Type B pancreatic cell (in vitro differentiated cells): ENCODE data around the gene RTN4IP1. TPM values are rescaled to one million over a fixed set of nuclear protein-coding genes. Genes with fewer than 3 reads are reported as not detected.
A peak's percentile ranks its signal among the peaks of the same experiment; 100 is the strongest.

ENCODE experiments used
- DNase-seq: peaks from one replicate; pipeline ENCODE4 v3.0.0; 2021; ENCODE audit warnings: mixed read lengths; ENCODE audit not compliant: unreplicated experiment; ENCODE audit errors: extremely low spot score
- H3K27ac Mint-ChIP-seq: 2 replicates; pipeline ENCODE4 v1.8.0; 2021; ENCODE audit warnings: mild to moderate bottlenecking, mixed read lengths
- H3K27me3 Mint-ChIP-seq: 2 replicates; pipeline ENCODE4 v1.8.0; 2021; ENCODE audit warnings: mixed read lengths
- H3K36me3 Mint-ChIP-seq: 2 replicates; pipeline ENCODE4 v1.8.0; 2021; ENCODE audit warnings: mixed read lengths
- H3K4me1 Mint-ChIP-seq: one replicate; pipeline ENCODE4 v1.8.0; 2021; ENCODE audit warnings: mixed read lengths; ENCODE audit not compliant: unreplicated experiment
- H3K4me3 Mint-ChIP-seq: 2 replicates; pipeline ENCODE4 v1.8.0; 2021; ENCODE audit warnings: mild to moderate bottlenecking, mixed read lengths
- H3K9me3 Mint-ChIP-seq: 2 replicates; pipeline ENCODE4 v1.8.0; 2021; ENCODE audit warnings: mixed read lengths
- total RNA-seq: library from RNA; stranded (reverse); gene quantifications from 2 replicates; pipeline ENCODE4 v1.2.1, GENCODE V29; 2021; ENCODE audit warnings: low replicate concordance
- TF ChIP-seq, protein P1 (sequence below): fragments of 200-600 bp; sonication (generic); conservative IDR thresholded peaks from 2 replicates; pipeline ENCODE4 v1.5.0; 2021; ENCODE audit warnings: antibody characterized with exemption, mild to moderate bottlenecking

The RTN4IP1 gene
- total RNA-seq, 1 donor from 2014 or later = 8.6 TPM

DNA sequence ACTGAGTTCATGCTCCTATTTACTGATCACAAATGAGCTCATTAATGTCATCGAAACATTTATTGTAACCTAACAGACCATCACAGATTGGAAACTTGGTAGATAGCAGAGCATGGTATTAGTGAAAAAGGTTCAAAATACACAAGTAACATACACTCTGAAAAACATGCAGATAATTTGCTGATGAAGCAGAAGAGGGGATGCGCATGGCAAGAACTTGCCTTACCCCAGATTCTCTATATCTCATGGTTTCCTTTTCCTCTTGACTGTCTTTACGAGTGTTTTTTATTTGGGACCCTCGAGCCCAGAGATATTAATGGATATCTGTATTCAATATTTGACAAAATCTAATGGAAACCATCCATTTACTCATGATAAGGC, 37.7 kb upstream of the RTN4IP1 start:
- no peak for DNase-seq
- H3K4me3 Mint-ChIP-seq = no peak overlapping the region
- no peak overlapping the region for H3K27ac Mint-ChIP-seq
- H3K4me1 Mint-ChIP-seq = peaks cover 4% of the 10 kb centered on the region
- peaks cover 21% of the 10 kb centered on the region for H3K36me3 Mint-ChIP-seq
- H3K27me3 Mint-ChIP-seq = no peaks in the 10 kb centered on the region
- TF ChIP-seq, protein P1, sequence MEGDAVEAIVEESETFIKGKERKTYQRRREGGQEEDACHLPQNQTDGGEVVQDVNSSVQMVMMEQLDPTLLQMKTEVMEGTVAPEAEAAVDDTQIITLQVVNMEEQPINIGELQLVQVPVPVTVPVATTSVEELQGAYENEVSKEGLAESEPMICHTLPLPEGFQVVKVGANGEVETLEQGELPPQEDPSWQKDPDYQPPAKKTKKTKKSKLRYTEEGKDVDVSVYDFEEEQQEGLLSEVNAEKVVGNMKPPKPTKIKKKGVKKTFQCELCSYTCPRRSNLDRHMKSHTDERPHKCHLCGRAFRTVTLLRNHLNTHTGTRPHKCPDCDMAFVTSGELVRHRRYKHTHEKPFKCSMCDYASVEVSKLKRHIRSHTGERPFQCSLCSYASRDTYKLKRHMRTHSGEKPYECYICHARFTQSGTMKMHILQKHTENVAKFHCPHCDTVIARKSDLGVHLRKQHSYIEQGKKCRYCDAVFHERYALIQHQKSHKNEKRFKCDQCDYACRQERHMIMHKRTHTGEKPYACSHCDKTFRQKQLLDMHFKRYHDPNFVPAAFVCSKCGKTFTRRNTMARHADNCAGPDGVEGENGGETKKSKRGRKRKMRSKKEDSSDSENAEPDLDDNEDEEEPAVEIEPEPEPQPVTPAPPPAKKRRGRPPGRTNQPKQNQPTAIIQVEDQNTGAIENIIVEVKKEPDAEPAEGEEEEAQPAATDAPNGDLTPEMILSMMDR = no peak
- no peaks in the 10 kb centered on the region for H3K9me3 Mint-ChIP-seq

DNA sequence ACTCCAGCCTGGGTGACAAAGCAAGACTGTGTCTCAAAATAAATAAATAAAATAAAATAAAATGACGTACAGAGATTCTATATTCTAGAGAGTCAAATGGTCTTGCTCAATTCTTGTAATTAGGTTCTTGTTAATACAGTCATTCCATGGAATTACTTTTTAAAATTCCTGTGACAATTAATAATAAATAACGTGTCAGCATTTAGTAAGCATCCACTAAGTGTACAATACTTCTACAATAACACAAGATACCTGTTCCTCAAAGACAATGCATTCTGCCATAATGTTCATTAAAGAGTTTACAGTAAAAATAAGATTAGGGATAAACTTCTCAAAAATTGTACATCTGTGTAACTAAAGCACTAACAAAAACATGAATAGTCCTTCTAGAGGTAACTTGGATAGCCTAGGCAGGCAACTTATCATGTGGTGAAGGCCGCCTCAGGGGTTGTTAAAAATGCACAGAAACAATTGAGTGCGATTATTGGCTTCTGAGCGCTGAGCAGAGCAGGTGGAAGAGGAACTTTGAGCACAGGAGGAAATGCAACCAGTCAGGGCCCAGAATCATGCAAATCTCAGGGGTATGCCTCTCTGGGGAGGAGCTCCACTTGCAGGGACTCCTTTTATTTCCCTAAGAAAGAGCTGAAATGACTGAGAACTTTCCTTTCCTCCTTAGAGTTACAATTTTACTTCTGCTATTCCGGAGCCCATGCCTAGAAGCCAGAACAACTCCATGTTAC, 37.2 kb upstream of the RTN4IP1 start:
- DNase-seq = no peak
- peaks cover 4% of the 10 kb centered on the region for H3K4me1 Mint-ChIP-seq
- H3K36me3 Mint-ChIP-seq = peaks cover 23% of the 10 kb centered on the region
- TF ChIP-seq, protein P1 = no peak
- no peaks in the 10 kb centered on the region for H3K9me3 Mint-ChIP-seq
- H3K27ac Mint-ChIP-seq = no peak overlapping the region
- no peak overlapping the region for H3K4me3 Mint-ChIP-seq
- H3K27me3 Mint-ChIP-seq = no peaks in the 10 kb centered on the region

DNA sequence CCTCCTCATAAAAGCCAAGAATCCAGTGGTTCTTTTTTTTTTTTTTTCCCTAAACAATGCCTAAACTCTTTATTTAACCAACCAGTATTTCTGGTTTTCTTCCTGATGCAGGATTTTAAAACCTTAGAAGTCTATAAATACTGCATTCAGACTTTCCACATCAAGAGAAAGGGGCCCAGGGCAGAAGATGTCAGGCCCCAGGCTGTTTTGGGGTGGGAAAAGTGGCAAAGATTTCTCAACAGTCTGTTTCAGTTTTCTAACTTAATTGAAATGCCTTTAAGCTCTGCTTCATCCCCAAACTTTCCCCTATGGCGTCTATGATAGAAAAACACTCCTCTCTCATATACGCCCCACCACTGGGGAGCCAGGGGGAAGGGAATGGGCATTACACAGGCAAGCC, 33.2 kb upstream of the RTN4IP1 start:
- H3K4me1 Mint-ChIP-seq = peaks cover 4% of the 10 kb centered on the region
- no peaks in the 10 kb centered on the region for H3K27me3 Mint-ChIP-seq
- peak overlapping the region; percentile 57 for H3K27ac Mint-ChIP-seq
- no peak for DNase-seq
- H3K4me3 Mint-ChIP-seq = peak overlapping the region; percentile 3
- H3K9me3 Mint-ChIP-seq = peaks cover 13% of the 10 kb centered on the region
- TF ChIP-seq, protein P1 = no peak
- peaks cover 51% of the 10 kb centered on the region for H3K36me3 Mint-ChIP-seq

DNA sequence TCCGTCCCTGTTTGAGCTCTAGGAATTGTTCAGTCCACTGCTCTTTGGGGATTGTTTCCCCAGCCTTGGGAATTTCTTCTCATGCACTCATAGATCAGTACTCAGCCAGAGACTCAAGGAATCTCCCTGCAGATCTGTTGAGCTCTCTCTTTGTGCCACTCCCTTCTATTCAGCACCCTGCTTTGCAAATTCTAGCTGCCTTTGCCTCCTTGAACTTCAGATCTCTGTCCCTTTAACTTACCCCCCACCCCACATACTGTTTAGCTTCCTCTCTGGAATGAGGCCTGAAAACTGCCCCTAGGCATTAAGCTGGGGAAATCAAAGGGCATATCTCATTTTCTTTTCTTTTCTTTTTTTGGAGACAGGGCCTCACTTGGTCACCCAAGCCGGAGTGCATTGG, 30.6 kb upstream of the RTN4IP1 start:
- Mint-ChIP-seq H3K4me3 (no peak overlapping the region), H3K4me1 (no peaks in the 10 kb centered on the region), H3K36me3 (peaks cover 66% of the 10 kb centered on the region), H3K27me3 (no peaks in the 10 kb centered on the region), H3K9me3 (peaks cover 13% of the 10 kb centered on the region), H3K27ac (peak overlapping the region; percentile 37)
- DNase-seq = no peak
- TF ChIP-seq, protein P1 = no peak

DNA sequence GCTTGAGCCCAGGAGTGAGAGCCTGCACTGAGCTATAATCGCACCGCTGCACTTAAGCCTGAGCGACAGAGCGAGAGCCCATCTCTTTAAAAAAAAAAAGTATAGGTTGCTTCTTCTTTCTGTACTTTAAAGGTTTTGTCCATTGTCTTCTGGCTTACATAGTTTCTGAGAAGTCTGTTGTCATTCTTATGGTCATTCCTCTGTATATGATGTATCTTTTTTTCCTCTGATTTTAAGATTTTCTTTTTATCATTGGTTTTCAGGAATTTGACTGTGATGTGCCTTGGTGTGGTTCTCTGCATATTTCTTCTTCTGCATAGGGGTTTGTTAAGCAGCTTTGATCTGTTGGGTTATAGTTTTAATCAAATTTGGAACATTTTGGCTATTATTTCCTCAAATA, 29.2 kb upstream of the RTN4IP1 start:
- DNase-seq = no peak
- Mint-ChIP-seq H3K36me3 (peaks cover 64% of the 10 kb centered on the region), H3K4me3 (no peak overlapping the region), H3K27me3 (no peaks in the 10 kb centered on the region), H3K4me1 (no peaks in the 10 kb centered on the region), H3K9me3 (peaks cover 17% of the 10 kb centered on the region), H3K27ac (no peak overlapping the region)
- TF ChIP-seq, protein P1 = no peak
